Measurements from ENCODE around the gene PPIL1.

- no peak for TF ChIP-seq POLR2A (IDR thresholded peaks at IDR 0.05)
- TF ChIP-seq CTCF (IDR thresholded peaks at IDR 0.05): no peak
Measured at GRCh38 chr6:36841756-36842155, 32.8 kb downstream of the PPIL1 start.

All from tibial nerve (tissue), 3 donors.